HTERT RPE-1 (cell line): Measurements from ENCODE around the gene PORCN.

Experiments used
- in situ Hi-C: fragments of 300-500 bp; cut with MboI; formaldehyde crosslinking; loops from 4 replicates; pipeline ENCODE4 v1.14.3; 2020; ENCODE audit warnings: low sequenced_read_pairs

The PORCN gene

GRCh38 chrX:48508400-48509244, at the start of gene PORCN:
PORCN (plus strand) TSS chrX:48508992; CDS start chrX:48509821, 829 bp downstream.
- in situ Hi-C loops, result no loop called here

DNA sequence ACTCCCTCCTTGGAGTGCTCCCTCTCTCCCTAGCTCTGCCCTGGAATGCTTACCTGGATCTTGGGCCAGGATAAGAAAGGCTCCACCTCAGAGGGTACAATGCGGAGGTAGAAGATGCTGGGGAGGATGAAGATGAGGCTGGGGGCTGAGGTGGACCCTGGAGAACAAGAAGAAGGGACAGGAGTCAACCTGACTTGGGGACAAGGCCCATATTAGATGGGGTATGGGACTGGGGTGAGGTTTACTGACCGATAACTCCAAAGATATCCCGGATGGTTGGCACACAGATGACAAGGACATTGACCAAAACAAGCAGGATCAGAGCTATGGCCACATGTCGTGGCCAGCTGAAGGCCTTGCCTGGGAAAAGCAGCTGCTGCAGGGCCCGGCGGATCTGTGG, 49.3 kb upstream of the PORCN start:
- in situ Hi-C loops, result no loop called here

DNA sequence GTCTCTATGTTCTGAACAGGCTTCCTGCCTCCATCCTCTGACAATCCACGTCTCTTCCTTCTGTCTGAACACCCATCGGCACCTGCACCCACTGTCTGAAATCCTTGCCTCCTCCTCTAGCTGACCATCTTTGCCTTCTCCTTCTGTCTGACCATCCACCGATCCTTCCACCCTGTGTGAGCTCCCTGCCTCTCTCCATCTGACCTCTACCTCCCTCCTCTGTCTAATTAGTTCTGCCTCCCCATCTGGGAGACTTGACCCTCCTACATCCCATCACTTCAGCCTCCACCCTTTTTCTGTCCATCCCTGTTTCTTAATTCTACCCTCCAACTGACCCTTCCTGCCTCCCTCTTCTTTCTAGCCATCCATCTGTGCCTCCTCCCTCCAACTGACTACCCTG, 48.8 kb upstream of the PORCN start:
- in situ Hi-C loops, result no loop called here

GRCh38 chrX:48460606-48461005, 48.2 kb upstream of the PORCN start:
- in situ Hi-C loops, result no loop called here

GRCh38 chrX:48461830-48462229, 47.0 kb upstream of the PORCN start:
- in situ Hi-C loops, result no loop called here

DNA sequence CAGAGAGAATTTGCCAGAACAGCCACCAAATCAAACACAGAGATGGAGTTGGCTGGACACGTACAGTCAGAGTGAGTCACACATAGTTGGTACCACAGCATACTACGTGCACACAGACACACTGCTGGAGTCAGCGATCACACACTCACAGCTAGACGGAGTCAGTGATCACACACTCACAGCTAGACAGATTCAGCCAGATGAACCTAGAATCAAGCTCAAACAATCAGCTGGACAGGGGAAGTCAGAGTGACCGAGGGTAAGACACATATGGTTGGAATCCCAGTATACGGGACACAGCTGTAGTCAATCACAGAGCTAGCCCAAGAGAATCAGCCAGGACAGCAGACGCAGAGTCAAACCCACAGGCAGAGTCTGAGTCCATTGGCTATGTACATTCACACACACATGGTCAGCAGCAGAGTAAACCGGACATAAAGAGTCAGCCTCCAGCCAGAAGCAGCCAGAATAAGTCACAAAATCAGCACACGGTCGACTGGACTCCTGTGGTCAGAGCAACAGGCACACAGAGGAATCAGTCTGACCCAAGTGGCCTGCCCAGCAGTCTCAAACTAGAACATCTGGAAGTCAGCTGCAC, 43.4 kb upstream of the PORCN start:
- in situ Hi-C loops, result no loop called here

- in situ Hi-C loops, result no loop called here
These were observed 42.1 kb upstream of the PORCN start for GRCh38 chrX:48466696-48467095.

DNA sequence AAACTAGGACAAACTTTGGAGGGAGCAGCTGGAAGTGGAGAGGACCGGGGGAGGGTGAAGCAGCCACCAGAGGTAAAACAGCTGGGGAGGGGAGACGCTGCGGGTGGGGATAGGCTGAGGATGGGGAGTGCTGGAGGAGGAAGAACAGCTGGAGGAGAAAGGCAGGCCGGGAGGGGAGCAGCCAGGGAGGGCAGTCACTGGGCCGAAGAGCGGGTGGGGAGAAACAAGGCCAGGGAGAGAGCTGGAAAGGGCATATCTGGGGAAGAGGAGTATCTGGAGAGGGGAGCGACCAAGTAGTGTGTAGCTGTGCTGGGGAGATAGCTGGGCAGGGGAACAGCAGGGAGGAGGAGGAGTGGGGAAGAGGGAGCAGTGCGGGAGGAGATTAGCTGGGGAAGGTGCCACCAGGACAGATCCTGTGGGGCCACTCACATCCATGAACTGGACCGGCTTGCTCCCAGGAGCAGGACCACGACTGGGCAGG, 41.5 kb upstream of the PORCN start:
- in situ Hi-C loops, result no loop called here

DNA sequence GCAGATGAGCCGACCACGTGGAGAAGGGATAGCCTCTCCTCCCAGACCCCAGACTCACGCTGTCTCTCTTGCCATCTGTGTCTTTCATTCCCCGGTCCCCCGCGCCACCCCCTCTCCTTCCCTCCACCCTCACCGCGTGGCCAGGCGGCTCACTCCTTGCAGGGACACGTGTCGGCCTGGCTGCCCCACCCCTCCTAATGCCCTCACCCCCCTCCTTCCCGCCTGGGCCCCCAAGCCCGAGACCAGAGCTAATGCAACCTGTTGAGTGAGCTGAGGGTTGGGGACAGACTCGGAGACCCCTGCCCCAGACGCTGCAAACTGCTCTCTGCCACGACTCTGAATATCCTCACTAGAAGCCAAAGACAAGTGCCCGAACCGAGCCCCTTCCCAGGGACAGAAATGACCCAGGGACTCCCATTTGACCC, 40.5 kb upstream of the PORCN start:
- in situ Hi-C loops, result no loop called here

DNA sequence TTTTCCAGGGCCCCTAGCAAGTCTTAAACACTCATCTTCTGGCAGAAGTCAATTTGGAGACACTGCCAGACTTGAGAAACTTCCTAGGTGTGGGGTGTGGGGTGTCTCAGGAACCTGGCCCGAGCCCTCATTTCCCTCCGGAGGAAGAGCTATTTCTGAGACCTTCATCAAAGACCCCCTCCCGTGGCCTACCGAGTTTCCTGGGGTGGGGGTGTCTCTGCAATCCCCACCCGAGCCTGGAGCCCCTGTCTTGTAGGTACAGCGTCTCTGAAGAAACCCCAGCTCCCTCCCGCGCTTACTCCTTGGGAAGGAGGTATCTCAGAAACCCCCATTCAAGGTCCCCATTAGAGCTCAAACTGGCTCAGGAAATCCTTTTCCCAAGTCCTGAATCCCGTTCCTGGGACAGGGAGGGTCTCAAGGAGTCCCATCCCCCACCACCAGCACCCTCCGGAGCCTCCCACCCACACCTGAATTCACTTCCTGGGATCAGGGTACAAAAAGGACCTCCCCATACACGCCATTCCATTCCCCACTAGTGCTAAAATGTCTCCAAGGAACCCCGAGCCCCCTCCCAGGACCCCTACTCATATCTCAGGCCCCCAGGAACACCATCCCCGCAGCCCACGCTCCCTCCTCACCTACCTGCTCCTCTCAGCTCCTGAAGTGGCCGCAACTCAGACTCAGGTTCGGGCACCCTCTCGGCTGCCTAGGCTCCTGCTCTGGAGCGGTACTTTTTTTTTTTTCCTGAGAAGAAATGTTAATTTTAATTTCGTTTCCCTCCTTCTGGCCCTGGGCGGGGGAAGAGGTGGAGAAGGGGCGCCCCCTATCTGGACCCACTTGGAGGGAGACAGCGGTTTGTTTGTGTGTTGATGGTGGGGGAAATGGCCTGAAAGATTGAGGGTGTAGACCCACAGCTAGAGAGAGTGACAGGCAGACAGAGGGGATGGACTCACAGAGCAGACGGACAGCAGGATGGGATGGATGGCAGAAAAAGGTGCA, 39.8 kb upstream of the PORCN start:
- in situ Hi-C loops, result no loop called here

- in situ Hi-C loops, result no loop called here
These were observed 38.5 kb upstream of the PORCN start, which contains the start of gene SLC38A5 for GRCh38 chrX:48470110-48470832. SLC38A5 (minus strand) TSS chrX:48470260; CDS start chrX:48467924, 2,336 bp downstream.

DNA sequence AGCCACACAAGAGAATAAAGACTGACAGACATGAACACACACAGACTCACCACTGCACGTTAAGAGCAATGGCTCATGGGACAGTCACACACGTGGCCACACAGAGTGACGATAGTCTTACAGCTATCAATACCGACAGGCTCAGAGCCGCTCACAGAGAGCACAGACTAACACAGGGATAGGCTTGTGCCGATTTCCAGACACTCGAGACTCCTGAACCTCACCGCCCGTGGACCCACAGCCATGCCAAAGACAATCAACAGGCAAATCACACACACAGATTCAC, 38.0 kb upstream of the PORCN start:
- in situ Hi-C loops, result no loop called here

DNA sequence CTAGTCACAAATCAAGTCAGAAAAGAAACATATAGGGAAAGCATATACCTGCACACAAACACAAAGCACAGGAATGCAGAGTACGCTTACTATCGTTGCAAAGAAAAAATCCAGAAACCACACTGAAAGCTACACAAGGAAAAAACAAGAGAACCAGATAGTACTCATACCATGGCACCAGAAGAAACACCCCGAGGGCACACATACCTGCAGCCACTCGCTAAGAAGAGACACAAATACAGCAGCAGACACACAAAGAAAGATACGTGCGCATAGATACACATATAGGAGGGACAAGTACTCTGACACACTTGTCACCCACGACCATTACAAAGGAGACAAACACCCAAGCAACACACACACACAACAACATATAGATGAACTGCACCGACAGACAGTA, 37.3 kb upstream of the PORCN start:
- in situ Hi-C loops, result no loop called here

DNA sequence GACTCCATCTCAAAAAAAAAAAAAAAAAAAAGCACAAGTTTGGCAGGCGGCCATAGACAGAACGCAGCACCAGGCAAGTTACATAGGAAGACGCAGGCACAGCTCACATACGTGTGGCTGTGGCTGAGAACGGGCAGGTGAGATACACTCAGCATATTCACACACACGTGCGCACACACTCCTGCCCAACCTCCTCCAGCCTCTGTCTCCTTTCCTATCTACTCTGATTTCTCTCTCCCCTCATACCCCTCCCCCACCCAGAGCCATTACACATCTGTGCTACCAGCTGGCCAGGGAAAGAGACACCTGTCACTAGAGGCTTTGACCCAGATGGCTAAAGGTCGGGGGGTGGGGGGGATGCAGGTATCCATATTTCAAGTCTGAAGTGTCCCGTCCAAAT, 36.6 kb upstream of the PORCN start:
- in situ Hi-C loops, result no loop called here

- in situ Hi-C loops, result no loop called here
These were observed 35.7 kb upstream of the PORCN start for GRCh38 chrX:48472851-48473703.

DNA sequence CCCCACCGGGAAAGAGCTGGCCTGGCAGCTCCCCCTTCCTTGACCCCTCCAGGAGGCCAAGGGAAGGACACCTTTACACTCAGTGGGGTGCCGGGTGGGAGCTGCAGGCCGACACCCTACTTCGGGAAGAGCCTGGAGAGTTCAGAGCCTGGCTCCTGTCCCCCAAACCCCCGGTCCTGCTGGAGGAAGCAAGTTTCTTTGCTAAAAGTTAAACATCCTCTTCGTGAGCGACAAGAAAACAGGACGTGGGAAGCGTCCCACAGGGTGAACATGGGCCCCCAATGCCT, 35.1 kb upstream of the PORCN start:
- in situ Hi-C loops, result no loop called here

- in situ Hi-C loops, result no loop called here
These were observed 34.7 kb upstream of the PORCN start for GRCh38 chrX:48474127-48474526.

DNA sequence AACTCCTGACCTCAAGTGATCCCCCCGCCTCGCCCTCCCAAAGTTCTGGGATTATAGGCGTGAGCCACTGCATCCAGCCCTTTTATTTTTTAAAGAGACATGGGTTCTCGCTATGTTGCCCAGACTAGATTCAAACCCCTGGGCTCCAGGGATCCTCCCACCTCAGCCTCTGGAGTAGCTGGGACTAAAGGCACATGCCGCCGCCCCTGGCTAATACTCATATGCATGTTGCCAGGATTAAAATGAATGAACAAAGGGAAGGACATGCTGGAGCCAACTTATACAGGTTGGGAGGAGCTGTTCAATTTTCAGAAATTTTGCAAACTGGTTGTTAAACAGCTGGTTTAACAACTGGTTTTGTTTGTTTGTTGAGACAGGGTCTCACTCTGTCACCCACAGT, 34.2 kb upstream of the PORCN start:
- in situ Hi-C loops, result no loop called here

DNA sequence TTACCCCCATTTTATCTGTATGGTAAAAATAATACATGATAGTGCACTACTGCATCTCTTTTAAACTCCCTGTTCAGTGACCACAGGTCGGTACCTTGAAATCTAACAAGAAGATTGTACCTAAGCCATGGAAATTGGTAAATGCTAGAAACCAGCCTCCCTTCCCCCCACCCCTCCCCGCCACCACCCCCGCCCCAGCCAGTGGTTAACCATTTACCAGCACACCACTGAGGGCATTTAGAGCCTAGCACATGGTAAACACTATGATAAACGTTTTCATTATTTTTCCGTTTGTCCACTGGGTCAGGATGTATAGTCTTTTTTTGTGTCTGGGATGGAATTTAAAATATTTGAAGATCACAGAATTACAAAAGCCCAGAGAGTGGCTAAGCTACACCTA, 33.5 kb upstream of the PORCN start:
- in situ Hi-C loops, result no loop called here
